ENCODE data around the gene WWC2.

WWC2 gene

DNA sequence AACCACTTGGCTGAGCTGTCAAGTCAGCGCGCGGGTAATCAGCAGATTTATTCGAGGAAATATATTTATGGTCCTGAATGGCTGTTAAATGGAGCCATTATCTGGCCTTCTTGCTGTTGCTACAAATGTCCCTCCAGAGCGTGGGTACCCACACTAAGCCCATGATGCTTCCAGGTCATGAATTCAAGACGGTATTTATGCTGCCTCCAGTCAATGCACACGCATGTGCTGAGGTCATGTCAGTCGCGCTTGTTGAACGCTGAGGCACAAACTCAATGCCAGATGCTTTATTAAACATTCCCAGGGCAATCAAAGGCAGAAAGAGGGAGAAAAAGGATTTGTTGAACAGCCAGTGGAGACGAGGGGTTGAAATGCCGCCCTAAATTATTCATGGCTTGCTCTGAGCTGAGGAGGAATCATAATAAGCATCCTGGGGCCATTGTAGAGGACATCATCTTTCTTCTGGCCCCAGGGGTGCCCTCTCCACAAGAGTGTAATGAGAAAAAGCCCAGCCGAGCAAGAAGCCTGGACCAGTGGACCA, 259.2 kb downstream of the WWC2 start:
- no peak for DNase-seq

DNA sequence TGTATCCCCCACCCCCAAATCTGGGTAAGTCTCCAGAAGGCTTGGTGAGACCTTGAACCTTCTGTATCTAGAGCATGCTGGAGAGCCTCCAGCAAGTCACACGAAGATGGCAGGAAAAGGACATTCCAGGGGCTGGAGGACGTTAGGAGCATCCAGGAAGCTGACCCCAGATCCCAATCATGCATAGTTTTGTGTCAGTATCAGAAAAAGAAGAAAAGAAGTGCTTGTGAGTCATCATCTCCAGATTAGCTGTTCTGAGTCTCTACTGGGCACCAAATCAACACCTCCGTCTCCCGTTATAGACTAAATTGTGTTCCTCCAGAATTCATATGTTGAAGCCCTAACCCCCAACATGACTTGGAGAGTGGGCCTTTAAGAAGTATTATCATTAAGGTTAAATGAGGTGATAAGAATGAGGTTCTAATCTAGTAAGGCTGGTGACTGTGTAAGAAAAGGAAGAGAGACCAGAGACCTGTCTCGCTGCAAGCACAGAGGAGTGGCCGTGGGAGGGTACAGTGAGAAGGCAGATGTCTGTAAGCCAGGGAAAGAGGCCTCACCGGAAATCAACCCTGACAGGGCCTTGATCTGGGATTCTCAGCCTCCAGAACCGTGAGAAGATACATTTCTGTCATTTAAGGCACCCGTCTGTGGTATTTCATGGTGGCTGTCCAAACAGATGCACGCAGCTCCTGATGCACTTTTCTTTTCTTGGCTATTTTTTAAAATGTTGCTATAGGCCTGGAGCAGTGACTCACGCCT, 261.3 kb downstream of the WWC2 start:
- peak; percentile 74 for DNase-seq

DNA sequence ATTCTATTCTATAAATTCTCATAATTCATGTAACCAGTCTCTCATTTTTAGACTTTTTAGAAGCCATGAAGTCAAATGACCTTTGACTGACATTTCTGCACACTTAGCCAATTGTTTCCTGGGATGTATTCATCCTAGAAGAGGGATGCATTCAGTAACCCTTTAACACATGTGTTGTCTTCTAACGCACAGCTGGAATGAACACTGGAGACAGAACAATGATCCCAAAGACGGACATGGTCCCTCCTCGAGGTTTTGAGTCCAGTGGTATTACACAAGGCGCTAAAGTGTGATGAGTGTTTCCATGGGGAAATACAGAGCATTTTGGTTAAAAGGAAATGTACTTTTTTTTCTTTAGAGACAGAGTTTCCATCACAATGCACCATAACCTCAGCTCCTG, 263.0 kb downstream of the WWC2 start:
- no peak for DNase-seq

DNA sequence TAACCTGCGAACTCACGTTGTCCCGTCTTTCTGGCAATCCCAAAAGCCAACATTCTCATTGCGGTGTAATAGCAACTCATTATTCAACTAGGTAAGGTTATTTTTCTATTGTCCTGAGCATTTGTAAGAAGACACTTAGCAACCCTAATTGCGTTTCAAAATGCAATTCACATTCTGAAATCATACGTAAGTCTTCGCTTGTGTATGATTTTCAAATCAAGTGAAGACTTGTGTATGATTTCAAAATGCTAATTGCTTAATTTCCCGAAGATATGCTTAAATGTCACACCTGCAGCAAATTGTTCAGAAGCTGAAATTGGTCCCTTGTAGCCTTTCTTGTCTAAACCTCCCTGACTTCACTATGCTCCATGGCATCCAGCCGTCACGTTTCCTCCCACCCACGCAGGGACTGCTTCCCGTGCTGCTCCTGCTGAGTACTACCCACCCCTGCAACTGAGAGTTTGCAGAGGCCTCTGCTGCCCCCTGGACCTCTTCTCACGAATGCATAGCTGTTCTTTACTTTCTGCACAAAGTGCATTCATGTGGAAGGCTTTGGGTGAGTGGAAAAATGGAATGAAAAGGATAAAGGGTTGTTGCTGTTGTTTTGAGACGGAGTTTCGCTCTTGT, 264.0 kb downstream of the WWC2 start:
- DNase-seq = peak; percentile 43

DNA sequence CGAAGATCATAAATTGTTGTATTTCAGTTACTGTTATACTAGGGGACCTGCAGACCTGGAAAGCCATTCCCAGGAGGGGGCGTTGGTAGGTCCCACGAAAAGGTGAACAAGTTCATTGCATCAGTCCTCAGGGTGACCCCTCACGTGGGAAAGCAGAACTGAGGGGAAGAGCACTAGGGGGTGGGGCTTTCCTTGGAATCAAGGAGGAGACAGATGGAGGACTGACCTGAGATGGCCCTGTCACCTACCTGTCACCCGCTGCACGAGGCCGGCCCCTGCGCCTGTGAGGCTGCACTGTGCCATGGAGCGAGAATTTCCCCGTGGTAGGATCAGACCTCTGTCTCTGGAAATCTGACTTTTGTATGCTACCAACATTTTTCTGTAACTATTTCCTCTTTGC, 265.0 kb downstream of the WWC2 start:
- no peak for DNase-seq

DNA sequence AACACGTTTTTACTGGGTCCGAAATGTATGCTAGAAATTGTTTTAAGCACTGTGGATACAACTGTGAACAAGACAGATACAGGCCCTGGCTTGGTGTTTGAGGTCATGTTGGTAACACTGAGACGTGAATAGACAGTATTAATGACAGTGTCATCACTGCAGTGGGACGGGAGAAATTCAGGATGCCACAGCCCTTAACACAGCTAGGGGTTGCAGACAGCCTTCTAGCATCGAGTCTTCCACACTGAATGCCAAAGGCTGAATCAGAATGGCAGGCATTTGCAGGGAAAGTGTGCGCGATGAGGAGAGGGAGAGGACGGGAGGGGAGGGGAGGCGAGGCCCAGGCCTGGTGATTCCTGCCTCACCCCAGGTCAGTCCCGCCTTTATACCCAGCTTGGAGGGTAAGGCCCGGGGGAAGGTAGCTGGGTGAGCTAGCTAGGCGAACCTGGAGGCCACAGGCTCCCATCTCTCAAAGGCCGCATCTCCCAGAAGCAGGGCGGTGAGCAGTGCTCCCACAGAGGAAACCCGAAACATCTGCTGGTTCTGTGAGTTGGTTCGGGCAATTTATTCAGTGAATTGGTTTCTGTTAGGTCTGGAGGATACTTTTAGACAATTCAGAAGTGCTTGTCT, 267.3 kb downstream of the WWC2 start:
- DNase-seq = no peak

DNA sequence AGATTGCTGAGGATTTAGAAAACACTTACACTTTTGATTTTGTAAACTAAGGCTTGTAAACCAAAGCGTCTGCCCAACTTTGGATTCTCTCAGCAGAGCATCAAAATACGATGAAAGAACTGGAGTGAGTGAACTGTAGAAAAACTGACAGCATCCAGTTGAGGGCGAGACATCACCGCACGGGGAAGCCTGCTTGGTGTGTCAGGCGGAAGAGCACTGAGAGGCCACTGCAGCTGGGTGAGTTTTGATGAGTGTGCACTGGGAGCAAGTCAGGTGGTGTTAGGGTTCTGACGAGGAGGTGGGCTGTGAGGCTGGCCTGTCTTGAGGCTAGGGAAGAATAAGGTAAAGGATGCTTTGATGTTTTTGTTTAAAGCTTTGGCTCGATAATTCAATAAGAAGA, 270.0 kb downstream of the WWC2 start:
- no peak for DNase-seq

All from EL (cell line).